Effector CD8-positive, alpha-beta T cell (primary cell): ENCODE data around the gene MPPED1.

Experiments
- DNase-seq: peaks from one replicate; lab custom pipeline; 2025; lab: John Stamatoyannopoulos, UW

MPPED1 gene

DNA sequence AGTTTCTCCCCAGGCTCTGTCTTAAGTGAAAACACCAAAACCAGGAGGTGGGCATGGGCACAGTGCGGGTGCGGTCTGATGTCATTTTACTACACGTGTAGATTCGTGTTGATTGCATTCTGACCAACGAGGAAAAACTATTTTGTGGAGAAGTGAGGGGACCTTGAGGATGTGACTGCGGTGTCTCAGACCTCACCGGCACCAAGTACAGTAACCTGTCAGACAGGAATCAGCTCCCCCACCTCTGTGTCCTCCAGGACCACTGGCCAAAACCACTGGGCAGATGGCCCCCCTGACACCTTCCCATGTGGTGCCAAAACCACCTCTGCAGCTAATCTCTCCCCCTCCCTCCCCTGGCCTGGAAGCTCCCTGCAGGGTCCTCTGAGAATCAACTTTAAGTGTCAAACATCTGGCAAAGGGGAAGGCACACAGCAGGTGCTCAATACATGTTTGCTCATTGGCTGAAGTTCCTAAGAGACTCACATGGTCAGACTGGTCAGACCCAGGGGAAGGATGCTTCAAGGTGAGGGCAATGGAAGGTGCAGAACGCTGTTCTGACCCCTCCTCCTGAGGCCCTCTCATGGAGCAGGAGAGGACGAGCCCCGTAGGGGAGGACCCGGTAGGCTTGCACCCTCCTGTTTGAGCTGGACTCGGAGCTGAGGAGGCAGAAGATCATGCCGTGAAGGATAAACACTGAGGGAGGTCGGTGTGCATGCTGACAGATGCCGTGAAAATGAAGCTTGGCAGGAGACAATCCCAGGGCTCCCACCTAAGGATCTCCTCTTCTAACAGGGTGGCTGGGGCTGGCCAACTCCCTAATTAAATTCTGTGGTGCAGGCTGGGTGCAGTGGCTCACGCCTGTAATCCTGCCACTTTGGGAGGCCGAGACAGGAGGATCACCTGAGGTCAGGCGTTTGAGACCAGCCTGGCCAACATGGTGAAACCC lies 129.9 kb downstream of the MPPED1 start:
- no peak for DNase-seq

DNA sequence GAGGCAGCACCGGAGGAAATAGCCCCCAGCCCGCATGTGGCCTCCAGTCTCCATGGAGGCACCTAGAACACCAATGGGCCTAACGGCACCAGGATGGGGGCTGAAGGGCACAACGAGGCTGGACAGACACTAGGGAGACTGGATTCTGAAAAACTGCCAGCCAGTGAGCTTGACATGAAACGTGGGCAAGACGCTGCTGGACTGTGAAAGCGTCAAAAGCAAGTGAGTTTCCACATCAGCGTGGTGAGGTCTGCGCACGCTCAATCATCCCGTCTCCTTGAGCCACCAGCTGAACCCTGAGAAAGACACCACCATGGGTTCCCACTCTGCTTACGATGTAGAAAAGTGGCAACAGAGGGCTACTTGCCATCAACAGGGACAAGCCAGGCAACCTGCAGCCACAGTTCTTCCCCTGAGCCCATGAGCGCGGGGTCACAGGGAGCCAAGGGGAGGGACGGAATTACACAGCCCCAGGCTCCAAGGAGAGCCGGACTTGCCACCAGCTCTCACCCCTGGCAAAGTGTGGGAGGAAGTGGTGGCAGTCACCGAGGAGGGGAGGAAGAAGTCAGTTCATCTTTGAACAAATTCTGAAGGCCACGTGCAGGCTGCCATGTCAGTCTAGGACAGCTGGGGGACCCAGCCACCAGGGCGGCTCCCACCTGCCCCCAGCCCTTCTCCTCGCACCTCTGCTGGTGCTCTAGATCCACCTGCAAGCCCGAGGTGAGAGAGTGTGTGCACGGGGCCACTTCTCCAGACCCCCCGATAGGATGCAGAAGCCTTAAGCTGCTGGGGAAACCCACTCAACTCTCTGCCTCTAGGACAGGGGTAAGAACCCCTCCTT lies 131.1 kb downstream of the MPPED1 start:
- no peak for DNase-seq

DNA sequence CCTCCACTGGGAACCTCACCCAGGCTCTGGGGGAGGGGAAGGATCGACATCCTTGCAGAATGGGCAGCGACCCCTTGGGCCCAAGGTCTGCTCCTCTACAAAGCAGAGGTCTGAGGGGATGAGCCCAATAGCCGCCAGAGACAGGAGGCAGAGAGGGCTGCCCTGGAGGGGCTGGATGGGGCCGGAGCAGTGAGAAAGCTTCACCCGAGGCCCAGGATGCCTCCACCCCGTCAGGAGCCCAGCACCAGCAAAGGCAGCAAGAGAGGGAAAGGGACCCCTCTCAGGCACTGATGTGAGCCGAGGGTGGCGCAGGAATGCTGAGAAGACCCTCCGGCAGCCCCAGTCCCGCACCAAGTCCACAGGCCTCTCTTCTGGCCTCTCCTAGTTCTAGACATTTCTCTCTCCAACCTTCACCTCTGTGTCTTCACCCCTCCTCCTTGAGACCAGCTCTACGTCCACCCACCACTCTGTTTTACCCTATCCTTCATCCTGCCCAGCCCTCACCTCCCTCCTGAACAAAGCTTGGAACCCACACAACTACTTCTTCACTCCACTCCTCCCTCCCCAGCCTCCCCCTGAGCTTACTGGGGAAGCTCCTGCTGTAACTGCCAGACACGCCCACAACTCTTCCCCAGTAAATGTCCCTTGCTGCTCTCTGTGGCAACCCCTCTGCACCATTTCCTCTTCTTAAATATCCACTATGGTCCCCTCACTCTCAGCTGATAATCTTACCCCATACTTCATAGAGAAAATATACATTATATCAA lies 131.9 kb downstream of the MPPED1 start:
- DNase-seq = no peak

DNA sequence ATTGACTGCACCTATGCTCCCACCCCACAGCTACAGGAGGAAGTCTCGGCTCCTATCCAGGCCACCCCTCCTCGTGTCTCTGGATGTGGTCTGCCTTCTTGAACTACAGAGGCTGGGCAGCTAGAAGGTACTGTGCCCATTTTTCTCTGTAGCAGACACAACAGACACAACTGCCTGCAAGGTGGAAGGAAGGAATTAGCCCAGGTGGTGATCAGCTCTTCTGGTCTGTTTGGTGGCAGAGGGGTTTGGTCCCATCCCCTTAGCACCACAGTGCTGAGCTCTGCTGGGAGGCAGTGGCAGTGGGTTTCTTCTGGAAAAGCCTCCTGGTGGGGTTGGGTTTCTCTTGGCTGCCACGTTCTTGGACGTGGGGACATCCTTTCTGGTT lies 132.5 kb downstream of the MPPED1 start:
- DNase-seq = no peak

GRCh38 chr22:43546186-43546585 lies 134.4 kb downstream of the MPPED1 start:
- DNase-seq = no peak

- no peak for DNase-seq
Measured at GRCh38 chr22:43550024-43550620, 138.3 kb downstream of the MPPED1 start.

DNA sequence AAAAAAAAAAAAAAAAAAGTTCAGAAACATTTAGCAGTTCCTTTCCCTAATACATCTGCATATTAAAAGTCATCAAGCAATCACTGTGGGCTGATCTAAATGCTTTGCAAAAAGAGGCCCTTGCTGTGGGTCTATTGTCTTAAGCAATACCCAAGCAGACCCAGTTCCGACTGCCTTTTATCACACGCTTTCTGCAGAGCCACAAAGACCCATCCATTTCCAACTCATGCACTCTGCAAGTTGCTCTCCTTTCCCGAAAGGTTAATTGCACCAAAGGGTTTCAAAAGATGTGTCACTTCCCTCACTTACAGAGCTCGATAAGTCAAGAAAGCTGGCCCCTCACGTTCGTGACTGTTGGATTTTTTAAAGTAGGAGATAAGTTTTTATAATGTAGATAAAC lies 138.9 kb downstream of the MPPED1 start:
- DNase-seq = no peak

- no peak for DNase-seq
Measured at GRCh38 chr22:43553451-43554258, 141.8 kb downstream of the MPPED1 start.

- no peak for DNase-seq
Measured at GRCh38 chr22:43554259-43554636, 142.4 kb downstream of the MPPED1 start.

- no peak for DNase-seq
Measured at GRCh38 chr22:43554694-43555365, 143.0 kb downstream of the MPPED1 start.

DNA sequence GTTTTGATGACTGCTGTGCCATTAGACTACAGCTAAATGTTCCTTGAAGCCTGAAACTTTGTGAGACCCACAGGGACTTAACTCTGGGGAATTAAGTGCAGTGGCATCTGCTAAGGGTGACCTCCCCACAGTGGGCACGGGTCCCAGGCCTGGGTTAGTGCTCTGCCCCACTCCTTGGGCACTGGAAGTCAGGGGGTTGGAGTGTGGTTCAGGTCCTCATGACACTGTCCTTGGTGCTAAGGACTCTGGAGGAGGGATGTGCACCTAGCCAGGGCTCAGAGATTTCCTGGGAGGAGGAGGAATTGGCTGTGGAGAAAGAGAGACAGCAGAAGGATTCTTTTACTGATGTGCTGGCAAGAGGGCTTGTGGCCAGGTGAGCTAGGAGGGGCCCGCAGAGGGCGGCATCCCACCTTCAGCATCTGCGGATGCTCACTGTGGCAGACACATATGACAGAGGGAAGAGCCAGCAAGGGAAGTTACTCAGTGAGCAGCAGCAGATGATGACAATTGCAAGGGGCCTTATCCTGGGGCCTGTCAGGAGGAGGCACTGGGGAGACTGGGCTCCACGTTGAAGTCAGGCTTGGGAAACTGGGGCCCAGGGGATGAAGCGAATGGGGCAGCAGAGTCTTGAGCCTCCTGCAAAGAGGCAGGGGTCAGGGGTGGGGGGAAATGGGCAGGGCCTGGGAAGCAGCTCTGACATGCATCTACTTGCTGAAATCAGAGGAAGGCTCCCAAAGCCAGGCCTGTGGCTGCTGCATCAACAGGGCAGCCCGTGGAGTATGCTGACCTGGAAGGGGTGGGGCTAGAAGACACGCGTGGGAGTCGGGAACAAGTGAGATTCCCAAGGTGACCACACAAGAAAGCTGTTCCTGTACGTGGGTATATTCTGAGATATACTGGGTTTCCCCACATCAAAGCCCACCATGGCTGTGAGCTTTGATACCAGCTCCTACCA lies 144.0 kb downstream of the MPPED1 start:
- no peak for DNase-seq
